ENCODE data around the gene ZFY.

Gene ZFY

DNA sequence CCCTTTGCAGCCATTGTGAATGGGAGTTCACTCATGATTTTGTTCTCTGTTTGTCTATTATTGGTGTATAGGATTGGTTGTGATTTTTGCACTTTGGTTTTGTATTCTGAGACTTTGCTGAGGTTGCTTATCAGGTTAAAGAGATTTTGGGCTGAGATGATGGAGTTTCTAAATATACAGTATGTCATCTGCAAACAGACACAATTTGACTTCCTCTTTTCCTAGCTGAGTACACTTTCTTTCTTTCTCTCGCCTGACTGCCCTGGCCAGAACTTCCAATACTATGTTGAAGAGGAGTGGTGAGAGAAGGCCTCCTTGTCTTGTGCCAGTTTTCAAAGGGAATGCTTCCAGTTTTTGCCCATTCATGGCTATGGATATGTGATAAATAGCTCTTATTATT lies 81.4 kb downstream of the ZFY start:
- TF ChIP-seq PPARA (CRISPR knock-in tag; IDR thresholded peaks at IDR 0.05; ENCODE audit: borderline replicate concordance) (no peak), SNAI2 (CRISPR knock-in tag; IDR thresholded peaks at IDR 0.05) (no peak), ARNTL (CRISPR knock-in tag; IDR thresholded peaks at IDR 0.05; ENCODE audit: borderline replicate concordance, low read depth) (no peak), ZNF8 (CRISPR knock-in tag; IDR thresholded peaks at IDR 0.05) (no peak), GLIS3 (CRISPR knock-in tag; IDR thresholded peaks at IDR 0.05) (no peak), ZC3H10 (CRISPR knock-in tag; IDR thresholded peaks at IDR 0.05) (no peak), TCF4 (CRISPR knock-in tag; IDR thresholded peaks at IDR 0.05; ENCODE audit: borderline replicate concordance) (no peak)
- TF ChIP-seq, protein P1, sequence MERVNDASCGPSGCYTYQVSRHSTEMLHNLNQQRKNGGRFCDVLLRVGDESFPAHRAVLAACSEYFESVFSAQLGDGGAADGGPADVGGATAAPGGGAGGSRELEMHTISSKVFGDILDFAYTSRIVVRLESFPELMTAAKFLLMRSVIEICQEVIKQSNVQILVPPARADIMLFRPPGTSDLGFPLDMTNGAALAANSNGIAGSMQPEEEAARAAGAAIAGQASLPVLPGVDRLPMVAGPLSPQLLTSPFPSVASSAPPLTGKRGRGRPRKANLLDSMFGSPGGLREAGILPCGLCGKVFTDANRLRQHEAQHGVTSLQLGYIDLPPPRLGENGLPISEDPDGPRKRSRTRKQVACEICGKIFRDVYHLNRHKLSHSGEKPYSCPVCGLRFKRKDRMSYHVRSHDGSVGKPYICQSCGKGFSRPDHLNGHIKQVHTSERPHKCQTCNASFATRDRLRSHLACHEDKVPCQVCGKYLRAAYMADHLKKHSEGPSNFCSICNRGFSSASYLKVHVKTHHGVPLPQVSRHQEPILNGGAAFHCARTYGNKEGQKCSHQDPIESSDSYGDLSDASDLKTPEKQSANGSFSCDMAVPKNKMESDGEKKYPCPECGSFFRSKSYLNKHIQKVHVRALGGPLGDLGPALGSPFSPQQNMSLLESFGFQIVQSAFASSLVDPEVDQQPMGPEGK (CRISPR knock-in tag; IDR thresholded peaks at IDR 0.05; ENCODE audit: borderline replicate concordance) = no peak
- TF ChIP-seq, protein P2, sequence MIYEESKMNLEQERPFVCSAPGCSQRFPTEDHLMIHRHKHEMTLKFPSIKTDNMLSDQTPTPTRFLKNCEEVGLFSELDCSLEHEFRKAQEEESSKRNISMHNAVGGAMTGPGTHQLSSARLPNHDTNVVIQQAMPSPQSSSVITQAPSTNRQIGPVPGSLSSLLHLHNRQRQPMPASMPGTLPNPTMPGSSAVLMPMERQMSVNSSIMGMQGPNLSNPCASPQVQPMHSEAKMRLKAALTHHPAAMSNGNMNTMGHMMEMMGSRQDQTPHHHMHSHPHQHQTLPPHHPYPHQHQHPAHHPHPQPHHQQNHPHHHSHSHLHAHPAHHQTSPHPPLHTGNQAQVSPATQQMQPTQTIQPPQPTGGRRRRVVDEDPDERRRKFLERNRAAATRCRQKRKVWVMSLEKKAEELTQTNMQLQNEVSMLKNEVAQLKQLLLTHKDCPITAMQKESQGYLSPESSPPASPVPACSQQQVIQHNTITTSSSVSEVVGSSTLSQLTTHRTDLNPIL (CRISPR knock-in tag; IDR thresholded peaks at IDR 0.05; ENCODE audit: low read depth) = no peak
- ATAC-seq = no peak

DNA sequence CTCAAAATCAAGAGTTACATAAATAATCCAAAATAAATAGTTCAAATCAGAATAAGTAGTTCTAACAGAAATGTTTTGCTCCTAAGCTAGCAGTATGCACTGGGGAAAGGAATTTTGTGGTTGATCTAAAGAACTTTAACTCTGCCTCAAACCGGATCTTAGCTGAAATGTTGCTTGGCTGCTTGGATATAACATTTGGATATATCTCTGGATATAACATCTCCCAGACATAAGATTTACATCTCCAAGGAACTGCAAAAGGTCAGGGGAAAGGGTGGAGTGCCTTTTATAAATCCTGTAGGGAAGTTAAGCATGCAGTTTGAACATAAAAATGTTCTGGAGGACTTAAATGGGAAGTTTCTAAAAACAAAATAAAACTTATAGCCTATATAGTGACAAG lies 83.4 kb downstream of the ZFY start:
- no peak for ATAC-seq
- TF ChIP-seq ARNTL (CRISPR knock-in tag; IDR thresholded peaks at IDR 0.05; ENCODE audit: borderline replicate concordance, low read depth) = no peak

DNA sequence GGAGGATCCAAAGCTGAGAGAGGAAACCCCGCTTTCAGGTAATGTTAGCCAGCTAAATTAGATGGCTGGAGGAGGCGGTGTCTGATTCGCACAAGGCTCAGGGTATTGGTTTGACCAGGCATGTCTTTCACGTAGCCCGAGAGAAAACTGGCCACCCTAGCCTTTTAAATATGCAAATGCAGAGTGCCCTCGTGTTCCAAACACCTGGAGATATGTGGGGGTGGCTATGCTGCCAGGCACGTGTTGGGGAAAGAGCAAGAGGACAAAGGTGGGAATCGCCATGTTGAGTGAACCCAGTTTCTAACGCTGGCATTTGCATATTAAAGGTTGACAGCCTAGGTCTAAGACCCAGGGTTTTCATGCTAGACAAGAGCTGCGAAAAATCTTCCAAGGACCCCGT lies 84.4 kb downstream of the ZFY start:
- TF ChIP-seq ESRRG (CRISPR knock-in tag; IDR thresholded peaks at IDR 0.05) (no peak), ZFP30 (CRISPR knock-in tag; IDR thresholded peaks at IDR 0.05) (no peak), ISL1 (CRISPR knock-in tag; IDR thresholded peaks at IDR 0.05) (no peak), BACH2 (CRISPR knock-in tag; IDR thresholded peaks at IDR 0.05; ENCODE audit: borderline replicate concordance) (no peak), CSDC2 (CRISPR knock-in tag; IDR thresholded peaks at IDR 0.05) (no peak), ZC3H10 (CRISPR knock-in tag; IDR thresholded peaks at IDR 0.05) (no peak), OSR1 (CRISPR knock-in tag; IDR thresholded peaks at IDR 0.05) (no peak), ZNF565 (CRISPR knock-in tag; conservative IDR thresholded peaks at IDR 0.05; ENCODE audit: low read depth) (no peak), GLIS3 (CRISPR knock-in tag; IDR thresholded peaks at IDR 0.05) (no peak), RARB (CRISPR knock-in tag; IDR thresholded peaks at IDR 0.05) (no peak)
- TF ChIP-seq, protein P3, sequence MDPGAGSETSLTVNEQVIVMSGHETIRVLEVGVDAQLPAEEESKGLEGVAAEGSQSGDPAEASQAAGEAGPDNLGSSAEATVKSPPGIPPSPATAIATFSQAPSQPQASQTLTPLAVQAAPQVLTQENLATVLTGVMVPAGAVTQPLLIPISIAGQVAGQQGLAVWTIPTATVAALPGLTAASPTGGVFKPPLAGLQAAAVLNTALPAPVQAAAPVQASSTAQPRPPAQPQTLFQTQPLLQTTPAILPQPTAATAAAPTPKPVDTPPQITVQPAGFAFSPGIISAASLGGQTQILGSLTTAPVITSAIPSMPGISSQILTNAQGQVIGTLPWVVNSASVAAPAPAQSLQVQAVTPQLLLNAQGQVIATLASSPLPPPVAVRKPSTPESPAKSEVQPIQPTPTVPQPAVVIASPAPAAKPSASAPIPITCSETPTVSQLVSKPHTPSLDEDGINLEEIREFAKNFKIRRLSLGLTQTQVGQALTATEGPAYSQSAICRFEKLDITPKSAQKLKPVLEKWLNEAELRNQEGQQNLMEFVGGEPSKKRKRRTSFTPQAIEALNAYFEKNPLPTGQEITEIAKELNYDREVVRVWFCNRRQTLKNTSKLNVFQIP (CRISPR knock-in tag; IDR thresholded peaks at IDR 0.05; ENCODE audit: borderline replicate concordance, low read depth) = no peak
- TF ChIP-seq, protein P2 (CRISPR knock-in tag; IDR thresholded peaks at IDR 0.05; ENCODE audit: low read depth) = no peak
- TF ChIP-seq, protein P1 (CRISPR knock-in tag; IDR thresholded peaks at IDR 0.05; ENCODE audit: borderline replicate concordance) = no peak
- no peak for ATAC-seq

DNA sequence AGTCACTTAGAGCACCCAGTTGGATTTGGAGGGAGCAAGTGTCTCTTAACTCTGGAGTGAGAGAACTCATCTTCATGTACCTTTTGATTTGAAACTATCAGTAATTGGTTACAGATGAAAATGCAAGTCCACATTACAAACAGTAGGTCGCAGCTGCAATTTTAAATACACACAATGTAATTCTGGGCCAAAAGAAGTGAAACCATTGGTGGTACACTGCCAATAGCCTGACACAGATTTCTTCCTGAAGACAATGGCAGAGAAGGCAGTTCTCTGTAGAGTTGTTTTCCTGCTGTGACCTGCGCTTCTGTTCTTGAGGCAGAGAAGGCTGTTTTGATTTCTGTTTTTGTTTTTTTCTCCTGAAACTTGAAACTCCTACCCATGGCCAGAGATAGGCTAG lies 86.0 kb downstream of the ZFY start:
- TF ChIP-seq, protein P4, sequence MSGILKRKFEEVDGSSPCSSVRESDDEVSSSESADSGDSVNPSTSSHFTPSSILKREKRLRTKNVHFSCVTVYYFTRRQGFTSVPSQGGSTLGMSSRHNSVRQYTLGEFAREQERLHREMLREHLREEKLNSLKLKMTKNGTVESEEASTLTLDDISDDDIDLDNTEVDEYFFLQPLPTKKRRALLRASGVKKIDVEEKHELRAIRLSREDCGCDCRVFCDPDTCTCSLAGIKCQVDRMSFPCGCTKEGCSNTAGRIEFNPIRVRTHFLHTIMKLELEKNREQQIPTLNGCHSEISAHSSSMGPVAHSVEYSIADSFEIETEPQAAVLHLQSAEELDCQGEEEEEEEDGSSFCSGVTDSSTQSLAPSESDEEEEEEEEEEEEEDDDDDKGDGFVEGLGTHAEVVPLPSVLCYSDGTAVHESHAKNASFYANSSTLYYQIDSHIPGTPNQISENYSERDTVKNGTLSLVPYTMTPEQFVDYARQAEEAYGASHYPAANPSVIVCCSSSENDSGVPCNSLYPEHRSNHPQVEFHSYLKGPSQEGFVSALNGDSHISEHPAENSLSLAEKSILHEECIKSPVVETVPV (CRISPR knock-in tag; IDR thresholded peaks at IDR 0.05) = no peak
- TF ChIP-seq ZNF70 (CRISPR knock-in tag; IDR thresholded peaks at IDR 0.05) = no peak
- no peak for TF ChIP-seq TOX (CRISPR knock-in tag; IDR thresholded peaks at IDR 0.05; ENCODE audit: borderline replicate concordance)
- no peak for TF ChIP-seq ZFP30 (CRISPR knock-in tag; IDR thresholded peaks at IDR 0.05)
- ATAC-seq = no peak

Data from SK-N-SH treated with all-trans-retinoic acid at 6 μM for 48 hours (cell line).